Fibroblast of lung (primary cell): ENCODE measurements around the gene GDPGP1.

Experiments used
- EZH2 ChIP-seq: IDR thresholded peaks from 2 replicates; pipeline ENCODE4 v1.5.1; 2012; ENCODE audit warnings: low read length, control low read depth, mild to moderate bottlenecking; ENCODE audit errors: missing control alignments
- TF ChIP-seq, protein P1 (sequence below), 2 donors: IDR thresholded peaks in 1 of 2; conservative IDR thresholded peaks in 1 of 2; 1 replicate in 1 of 2; 2 replicates in 1 of 2; pipeline ENCODE4 v1.5.1; 2011 to 2012; ENCODE audit warnings: low read length in 2 of 2, control low read depth in 1 of 2, inconsistent platforms in 1 of 2, low read depth in 1 of 2, mild to moderate bottlenecking in 1 of 2

- TF ChIP-seq, protein P1, sequence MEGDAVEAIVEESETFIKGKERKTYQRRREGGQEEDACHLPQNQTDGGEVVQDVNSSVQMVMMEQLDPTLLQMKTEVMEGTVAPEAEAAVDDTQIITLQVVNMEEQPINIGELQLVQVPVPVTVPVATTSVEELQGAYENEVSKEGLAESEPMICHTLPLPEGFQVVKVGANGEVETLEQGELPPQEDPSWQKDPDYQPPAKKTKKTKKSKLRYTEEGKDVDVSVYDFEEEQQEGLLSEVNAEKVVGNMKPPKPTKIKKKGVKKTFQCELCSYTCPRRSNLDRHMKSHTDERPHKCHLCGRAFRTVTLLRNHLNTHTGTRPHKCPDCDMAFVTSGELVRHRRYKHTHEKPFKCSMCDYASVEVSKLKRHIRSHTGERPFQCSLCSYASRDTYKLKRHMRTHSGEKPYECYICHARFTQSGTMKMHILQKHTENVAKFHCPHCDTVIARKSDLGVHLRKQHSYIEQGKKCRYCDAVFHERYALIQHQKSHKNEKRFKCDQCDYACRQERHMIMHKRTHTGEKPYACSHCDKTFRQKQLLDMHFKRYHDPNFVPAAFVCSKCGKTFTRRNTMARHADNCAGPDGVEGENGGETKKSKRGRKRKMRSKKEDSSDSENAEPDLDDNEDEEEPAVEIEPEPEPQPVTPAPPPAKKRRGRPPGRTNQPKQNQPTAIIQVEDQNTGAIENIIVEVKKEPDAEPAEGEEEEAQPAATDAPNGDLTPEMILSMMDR (conservative IDR thresholded peaks at IDR 0.05 in 1 of 2, IDR thresholded peaks at IDR 0.05 in 1 of 2; ENCODE audit: low read depth in 1 of 2, low read length in 2 of 2): no peak
- no peak for TF ChIP-seq EZH2
Measured at GRCh38 chr15:90261811-90262210, 27.8 kb downstream of the GDPGP1 start.
